Panc1 (cell line): ENCODE measurements around the gene STS.

Experiments used
- POLR2AphosphoS5 ChIP-seq: IDR thresholded peaks from 2 replicates; pipeline ENCODE4 v1.6.1; 2012; ENCODE audit warnings: mild to moderate bottlenecking, low read depth, low read length, moderate library complexity
- SIN3A ChIP-seq: IDR thresholded peaks from 2 replicates; pipeline ENCODE4 v1.6.1; 2012; ENCODE audit warnings: low read depth, mild to moderate bottlenecking, low read length, moderate library complexity, borderline replicate concordance; ENCODE audit not compliant: insufficient read depth
- TCF7L2 ChIP-seq: IDR thresholded peaks from 2 replicates; pipeline ENCODE4 v1.6.1; 2011; ENCODE audit warnings: mild to moderate bottlenecking, low read depth, low read length, inconsistent platforms
- TF ChIP-seq, protein P1 (sequence below): fragments of 450-650 bp; IDR thresholded peaks from 2 replicates; pipeline ENCODE4 v1.5.1; 2017; ENCODE audit warnings: mild to moderate bottlenecking
- TF ChIP-seq, protein P2 (sequence below), 2 experiments: IDR thresholded peaks; 2 replicates each; pipeline ENCODE4 v1.6.1; 2011 to 2012; ENCODE audit warnings: low read depth in 2 of 2, control low read depth in 1 of 2, low read length in 1 of 2, mild to moderate bottlenecking in 1 of 2, moderate library complexity in 1 of 2; ENCODE audit not compliant: insufficient read depth in 1 of 2

DNA sequence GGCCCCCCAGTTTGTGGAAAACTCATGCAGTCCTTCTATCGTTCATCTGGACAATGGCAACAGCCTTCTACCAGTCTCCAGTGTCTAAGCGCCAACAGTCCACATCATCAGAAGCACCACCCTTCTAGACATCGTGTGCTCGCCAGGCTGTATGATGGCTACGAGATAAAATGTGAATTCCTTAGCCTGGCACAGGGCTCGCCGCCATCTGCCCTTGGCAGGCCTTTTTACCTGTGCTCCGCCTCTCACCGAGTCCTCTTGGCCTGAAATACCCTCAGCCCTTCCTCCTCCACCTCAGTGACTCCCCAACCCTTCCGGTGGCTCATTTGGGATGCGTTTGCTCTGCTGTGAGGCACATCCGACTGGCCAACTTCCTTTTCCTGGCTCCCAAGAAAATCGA lies 15.9 kb upstream of the STS start:
- TF ChIP-seq, protein P1, sequence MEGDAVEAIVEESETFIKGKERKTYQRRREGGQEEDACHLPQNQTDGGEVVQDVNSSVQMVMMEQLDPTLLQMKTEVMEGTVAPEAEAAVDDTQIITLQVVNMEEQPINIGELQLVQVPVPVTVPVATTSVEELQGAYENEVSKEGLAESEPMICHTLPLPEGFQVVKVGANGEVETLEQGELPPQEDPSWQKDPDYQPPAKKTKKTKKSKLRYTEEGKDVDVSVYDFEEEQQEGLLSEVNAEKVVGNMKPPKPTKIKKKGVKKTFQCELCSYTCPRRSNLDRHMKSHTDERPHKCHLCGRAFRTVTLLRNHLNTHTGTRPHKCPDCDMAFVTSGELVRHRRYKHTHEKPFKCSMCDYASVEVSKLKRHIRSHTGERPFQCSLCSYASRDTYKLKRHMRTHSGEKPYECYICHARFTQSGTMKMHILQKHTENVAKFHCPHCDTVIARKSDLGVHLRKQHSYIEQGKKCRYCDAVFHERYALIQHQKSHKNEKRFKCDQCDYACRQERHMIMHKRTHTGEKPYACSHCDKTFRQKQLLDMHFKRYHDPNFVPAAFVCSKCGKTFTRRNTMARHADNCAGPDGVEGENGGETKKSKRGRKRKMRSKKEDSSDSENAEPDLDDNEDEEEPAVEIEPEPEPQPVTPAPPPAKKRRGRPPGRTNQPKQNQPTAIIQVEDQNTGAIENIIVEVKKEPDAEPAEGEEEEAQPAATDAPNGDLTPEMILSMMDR = no peak
- TF ChIP-seq POLR2AphosphoS5 (no peak), SIN3A (no peak), TCF7L2 (no peak)
- TF ChIP-seq, protein P2, sequence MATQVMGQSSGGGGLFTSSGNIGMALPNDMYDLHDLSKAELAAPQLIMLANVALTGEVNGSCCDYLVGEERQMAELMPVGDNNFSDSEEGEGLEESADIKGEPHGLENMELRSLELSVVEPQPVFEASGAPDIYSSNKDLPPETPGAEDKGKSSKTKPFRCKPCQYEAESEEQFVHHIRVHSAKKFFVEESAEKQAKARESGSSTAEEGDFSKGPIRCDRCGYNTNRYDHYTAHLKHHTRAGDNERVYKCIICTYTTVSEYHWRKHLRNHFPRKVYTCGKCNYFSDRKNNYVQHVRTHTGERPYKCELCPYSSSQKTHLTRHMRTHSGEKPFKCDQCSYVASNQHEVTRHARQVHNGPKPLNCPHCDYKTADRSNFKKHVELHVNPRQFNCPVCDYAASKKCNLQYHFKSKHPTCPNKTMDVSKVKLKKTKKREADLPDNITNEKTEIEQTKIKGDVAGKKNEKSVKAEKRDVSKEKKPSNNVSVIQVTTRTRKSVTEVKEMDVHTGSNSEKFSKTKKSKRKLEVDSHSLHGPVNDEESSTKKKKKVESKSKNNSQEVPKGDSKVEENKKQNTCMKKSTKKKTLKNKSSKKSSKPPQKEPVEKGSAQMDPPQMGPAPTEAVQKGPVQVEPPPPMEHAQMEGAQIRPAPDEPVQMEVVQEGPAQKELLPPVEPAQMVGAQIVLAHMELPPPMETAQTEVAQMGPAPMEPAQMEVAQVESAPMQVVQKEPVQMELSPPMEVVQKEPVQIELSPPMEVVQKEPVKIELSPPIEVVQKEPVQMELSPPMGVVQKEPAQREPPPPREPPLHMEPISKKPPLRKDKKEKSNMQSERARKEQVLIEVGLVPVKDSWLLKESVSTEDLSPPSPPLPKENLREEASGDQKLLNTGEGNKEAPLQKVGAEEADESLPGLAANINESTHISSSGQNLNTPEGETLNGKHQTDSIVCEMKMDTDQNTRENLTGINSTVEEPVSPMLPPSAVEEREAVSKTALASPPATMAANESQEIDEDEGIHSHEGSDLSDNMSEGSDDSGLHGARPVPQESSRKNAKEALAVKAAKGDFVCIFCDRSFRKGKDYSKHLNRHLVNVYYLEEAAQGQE (IDR thresholded peaks at IDR 0.05; ENCODE audit: insufficient read depth in 1 of 2, low read depth in 2 of 2, low read length in 1 of 2) = no peak
